ENCODE results near the gene ZNF526.

Gene ZNF526

GRCh38 chr19:42252365-42253244 lies 32.5 kb downstream of the ZNF526 start:
- DNase-seq (ENCODE audit: low spot score) = no peak
- Histone ChIP-seq H3K27me3 (ENCODE audit: insufficient read depth, poor library complexity, severe bottlenecking) (no peaks in the 10 kb centered on the region), H3K36me3 (ENCODE audit: low read depth) (peaks cover 31% of the 10 kb centered on the region), H3K4me1 (ENCODE audit: insufficient read depth, poor library complexity, severe bottlenecking) (peaks cover 7% of the 10 kb centered on the region), H3K9me3 (ENCODE audit: severe bottlenecking) (no peaks in the 10 kb centered on the region), H3K4me3 (ENCODE audit: severe bottlenecking) (peak overlapping the region; percentile 79), H3K27ac (ENCODE audit: poor library complexity, severe bottlenecking) (peak overlapping the region; percentile 96)
- peak; percentile 5; the same call in 1 of the 3 replicates for ATAC-seq (ENCODE audit: low read depth)
- no peak for TF ChIP-seq CTCF (IDR thresholded peaks at IDR 0.05; ENCODE audit: poor library complexity, severe bottlenecking)

DNA sequence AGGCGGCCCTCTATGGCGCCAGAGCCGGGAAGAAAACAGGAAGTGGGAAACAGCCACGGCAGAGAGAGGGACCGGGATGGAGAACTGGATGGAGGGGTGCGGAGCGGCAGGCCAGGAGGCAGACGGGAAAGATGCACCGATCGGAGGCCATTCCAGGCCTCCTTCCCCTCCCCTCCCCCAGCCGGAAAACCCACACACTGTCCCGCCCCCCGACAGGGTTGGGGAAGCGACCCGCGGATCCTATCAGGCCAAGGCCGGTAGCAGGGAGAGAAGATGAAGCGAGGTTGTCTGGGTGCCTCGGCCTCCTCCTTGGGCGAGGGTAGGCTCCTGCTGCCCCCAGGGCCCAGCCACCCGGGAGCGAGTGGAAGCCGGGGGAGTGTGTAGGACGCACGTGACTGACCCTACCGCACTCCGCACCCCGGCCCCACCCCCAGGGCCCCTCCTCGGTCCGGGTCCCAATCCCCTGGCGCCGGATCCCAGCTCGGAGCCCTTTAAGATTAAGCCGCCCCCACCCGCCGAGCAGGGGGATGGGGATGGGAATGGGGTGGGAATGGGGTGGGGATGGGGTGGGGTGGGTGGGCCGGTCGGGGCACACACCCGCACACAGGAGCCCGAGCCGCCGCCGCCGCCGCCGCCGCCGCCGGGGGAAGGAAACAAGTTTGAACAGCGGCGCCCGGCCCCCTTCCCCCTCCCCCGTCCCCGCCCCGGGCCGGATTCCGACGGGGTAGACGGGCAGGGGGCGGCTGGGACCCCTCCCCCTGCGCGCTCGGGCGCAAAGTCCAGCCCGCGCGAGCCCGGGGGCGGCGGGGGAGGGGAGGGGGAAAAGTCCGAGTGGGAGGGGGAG lies 33.4 kb downstream of the ZNF526 start:
- Histone ChIP-seq H3K27me3 (ENCODE audit: insufficient read depth, poor library complexity, severe bottlenecking) (no peaks in the 10 kb centered on the region), H3K4me1 (ENCODE audit: insufficient read depth, poor library complexity, severe bottlenecking) (peaks cover 7% of the 10 kb centered on the region), H3K4me3 (ENCODE audit: severe bottlenecking) (peak overlapping the region; percentile 79), H3K27ac (ENCODE audit: poor library complexity, severe bottlenecking) (peak overlapping the region; percentile 96), H3K36me3 (ENCODE audit: low read depth) (peaks cover 28% of the 10 kb centered on the region), H3K9me3 (ENCODE audit: severe bottlenecking) (no peaks in the 10 kb centered on the region)
- no peak for TF ChIP-seq CTCF (IDR thresholded peaks at IDR 0.05; ENCODE audit: poor library complexity, severe bottlenecking)
- DNase-seq (ENCODE audit: low spot score) = no peak
- peak; percentile 35 for ATAC-seq (ENCODE audit: low read depth)

- no peak for ATAC-seq (ENCODE audit: low read depth)
- Histone ChIP-seq H3K27me3 (ENCODE audit: insufficient read depth, poor library complexity, severe bottlenecking) (no peaks in the 10 kb centered on the region), H3K36me3 (ENCODE audit: low read depth) (peaks cover 20% of the 10 kb centered on the region), H3K9me3 (ENCODE audit: severe bottlenecking) (no peaks in the 10 kb centered on the region), H3K4me3 (ENCODE audit: severe bottlenecking) (peak overlapping the region; percentile 79), H3K27ac (ENCODE audit: poor library complexity, severe bottlenecking) (peak overlapping the region; percentile 96), H3K4me1 (ENCODE audit: insufficient read depth, poor library complexity, severe bottlenecking) (peaks cover 7% of the 10 kb centered on the region)
- TF ChIP-seq CTCF (IDR thresholded peaks at IDR 0.05; ENCODE audit: poor library complexity, severe bottlenecking) = no peak
- no peak for DNase-seq (ENCODE audit: low spot score)
Measured at GRCh38 chr19:42254089-42254849, 34.2 kb downstream of the ZNF526 start.

DNA sequence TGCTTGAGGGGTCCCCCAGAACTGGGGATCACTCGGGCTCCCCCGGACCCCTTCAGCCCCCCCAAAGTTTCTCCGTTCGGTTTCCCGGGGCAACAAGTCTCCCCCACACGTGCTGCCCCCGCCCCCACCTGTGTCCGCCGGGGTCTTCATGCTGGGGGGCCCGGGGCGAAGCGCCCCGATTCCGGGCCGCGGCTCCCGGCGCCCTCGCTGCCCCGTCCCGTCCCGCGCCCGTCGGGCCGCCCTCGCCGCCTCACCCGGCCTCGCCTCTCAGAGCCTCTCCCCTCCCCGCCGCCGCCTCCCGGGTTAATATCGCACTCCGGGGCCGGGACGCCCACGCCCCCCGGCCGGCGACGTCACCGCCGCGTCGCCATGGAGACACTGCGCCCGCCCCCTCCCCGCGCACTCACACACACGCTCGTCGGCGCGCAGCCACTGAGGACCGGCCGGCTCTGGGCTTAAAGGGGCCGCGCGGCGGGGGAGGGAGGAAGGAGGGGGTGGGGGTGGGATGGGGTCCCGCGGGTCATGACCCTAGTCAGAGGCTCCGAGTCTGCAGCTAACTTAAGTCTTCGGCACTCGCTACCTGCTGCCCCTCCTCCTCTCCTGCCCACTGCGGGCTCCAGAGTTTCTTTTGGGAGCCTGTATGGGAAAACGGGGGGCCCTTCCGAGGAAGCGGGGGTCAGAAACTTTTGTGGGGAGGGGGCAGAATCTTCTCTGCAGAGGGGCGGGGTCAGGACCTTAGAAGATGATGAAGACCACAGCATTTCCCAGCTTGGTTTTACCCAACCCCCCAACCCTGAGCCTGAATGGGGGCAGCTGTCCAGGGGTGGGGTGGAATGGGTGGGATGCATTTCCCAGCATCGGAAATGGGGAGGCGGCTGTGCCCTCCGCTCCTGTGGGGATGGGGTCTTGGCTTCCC lies 35.0 kb downstream of the ZNF526 start, which contains the start of gene ERF:
Gene ERF, minus strand, starts transcription at position 279 of the 916 bp plus-strand sequence. Its CDS starts 129 bp downstream, at position 150.
- DNase-seq (ENCODE audit: low spot score) = peak; percentile 89
- H3K27me3 ChIP-seq (ENCODE audit: insufficient read depth, poor library complexity, severe bottlenecking) = no peaks in the 10 kb centered on the region
- ATAC-seq (ENCODE audit: low read depth) = peak; percentile 51

More for the DNA sequence above, 35.0 kb downstream of the ZNF526 start, which contains the start of gene ERF:
- Histone ChIP-seq H3K9me3 (ENCODE audit: severe bottlenecking) (no peaks in the 10 kb centered on the region), H3K36me3 (ENCODE audit: low read depth) (peaks cover 12% of the 10 kb centered on the region), H3K4me3 (ENCODE audit: severe bottlenecking) (peak within 1 kb of the TSS; percentile 79), H3K27ac (ENCODE audit: poor library complexity, severe bottlenecking) (peak within 1 kb of the TSS; percentile 96), H3K4me1 (ENCODE audit: insufficient read depth, poor library complexity, severe bottlenecking) (peaks cover 7% of the 10 kb centered on the region)
- TF ChIP-seq CTCF (IDR thresholded peaks at IDR 0.05; ENCODE audit: poor library complexity, severe bottlenecking) = no peak

Data from RWPE2 (cell line).